ENCODE results near the gene MON2. TPM values are rescaled to one million over a fixed set of nuclear protein-coding genes. Genes with fewer than 3 reads are reported as not detected.

Gene MON2
- total and polyA plus RNA-seq, 2 of the 13 experiments (the other 11 are each of a cell fraction or from before 2014, with no cell fraction given) = 10.5 to 24.8 TPM

DNA sequence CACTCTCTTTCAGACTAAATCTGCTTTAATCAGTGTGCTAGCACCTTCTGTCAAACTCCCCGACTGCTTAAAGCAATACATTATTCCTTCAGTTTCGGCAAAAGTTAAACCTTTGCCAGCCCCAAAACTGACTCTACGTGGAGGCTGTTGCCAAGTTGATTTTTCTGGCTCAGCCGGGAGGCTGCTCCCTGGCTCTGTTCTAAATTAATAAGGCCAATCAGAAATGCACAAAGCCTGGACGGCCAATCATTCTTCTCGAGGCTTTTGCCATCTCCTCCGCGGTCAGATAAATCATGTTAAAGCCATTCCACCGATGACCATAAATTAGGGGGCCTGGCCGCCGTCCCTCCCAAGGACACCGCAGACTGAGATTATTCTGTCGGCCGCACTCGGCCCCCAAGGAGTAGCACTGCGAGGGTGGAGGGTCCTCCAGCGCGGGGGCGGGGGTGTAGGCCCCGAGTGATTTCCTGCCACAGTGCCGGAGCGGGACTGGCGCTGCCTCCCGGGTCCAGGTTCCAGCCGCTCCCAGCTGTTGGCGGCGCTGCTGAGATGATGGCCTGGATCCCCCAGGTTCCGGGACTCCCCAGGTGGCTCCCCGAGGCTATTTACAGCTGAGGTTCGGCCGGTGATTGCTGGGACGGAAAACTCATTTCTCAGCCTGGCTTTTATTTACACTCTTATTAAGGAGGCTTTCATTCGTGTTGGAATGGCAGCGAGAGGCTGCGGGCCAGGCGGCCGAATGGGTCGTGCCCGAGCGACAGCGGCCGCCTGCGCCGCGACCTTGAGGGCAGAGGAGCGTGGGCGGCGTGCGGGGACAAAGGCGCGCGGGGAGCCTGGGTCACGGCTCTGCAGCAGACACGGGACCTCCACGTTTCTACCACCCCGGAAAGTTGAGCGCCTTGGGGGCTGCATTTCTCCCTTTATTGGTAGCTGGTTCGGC is 165.1 kb downstream of the MON2 start (continued):
- TF ChIP-seq ZNF343 (CRISPR knock-in tag; IDR thresholded peaks at IDR 0.05) (no peak), TAF1 (CRISPR knock-in tag; IDR thresholded peaks at IDR 0.05) (0 out of 2 replicates have a peak, but pooled peaks have one; percentile 2), IKZF4 (CRISPR knock-in tag; IDR thresholded peaks at IDR 0.05; ENCODE audit: borderline replicate concordance, low read depth, not compliant biosample characterization) (no peak), ZNF652 (CRISPR knock-in tag; IDR thresholded peaks at IDR 0.05; ENCODE audit: borderline replicate concordance, low read depth) (no peak), MAZ (IDR thresholded peaks at IDR 0.05; ENCODE audit: borderline replicate concordance, low read depth, low read length) (no peak), MAZ (CRISPR knock-in tag; IDR thresholded peaks at IDR 0.05; ENCODE audit: low read depth) (0 out of 2 replicates have a peak, but pooled peaks have one; percentile 10), MBNL3 (CRISPR knock-in tag; conservative IDR thresholded peaks at IDR 0.05) (no peak), THAP11 (CRISPR knock-in tag; IDR thresholded peaks at IDR 0.05) (no peak), CENPT (CRISPR knock-in tag; IDR thresholded peaks at IDR 0.05; ENCODE audit: low read depth) (no peak), ZNF543 (CRISPR knock-in tag; IDR thresholded peaks at IDR 0.05) (no peak), PHB2 (IDR thresholded peaks at IDR 0.05; ENCODE audit: partially characterized antibody) (no peak), GPN1 (CRISPR knock-in tag; IDR thresholded peaks at IDR 0.05; ENCODE audit: borderline replicate concordance) (no peak), GFI1 (CRISPR knock-in tag; IDR thresholded peaks at IDR 0.05; ENCODE audit: borderline replicate concordance) (peak; percentile 50; the same call in 1 of the 2 replicates), SNRNP70 (IDR thresholded peaks at IDR 0.05; ENCODE audit: low read depth, low read length) (no peak), ZNF709 (CRISPR knock-in tag; IDR thresholded peaks at IDR 0.05) (peak; percentile 79; the same call in 1 of the 2 replicates), SMAD1 (CRISPR knock-in tag; IDR thresholded peaks at IDR 0.05; ENCODE audit: borderline replicate concordance, low read depth) (no peak), SRY (CRISPR knock-in tag; IDR thresholded peaks at IDR 0.05) (no peak), FOXA3 (CRISPR knock-in tag; IDR thresholded peaks at IDR 0.05) (no peak)
- TF ChIP-seq, protein P1, sequence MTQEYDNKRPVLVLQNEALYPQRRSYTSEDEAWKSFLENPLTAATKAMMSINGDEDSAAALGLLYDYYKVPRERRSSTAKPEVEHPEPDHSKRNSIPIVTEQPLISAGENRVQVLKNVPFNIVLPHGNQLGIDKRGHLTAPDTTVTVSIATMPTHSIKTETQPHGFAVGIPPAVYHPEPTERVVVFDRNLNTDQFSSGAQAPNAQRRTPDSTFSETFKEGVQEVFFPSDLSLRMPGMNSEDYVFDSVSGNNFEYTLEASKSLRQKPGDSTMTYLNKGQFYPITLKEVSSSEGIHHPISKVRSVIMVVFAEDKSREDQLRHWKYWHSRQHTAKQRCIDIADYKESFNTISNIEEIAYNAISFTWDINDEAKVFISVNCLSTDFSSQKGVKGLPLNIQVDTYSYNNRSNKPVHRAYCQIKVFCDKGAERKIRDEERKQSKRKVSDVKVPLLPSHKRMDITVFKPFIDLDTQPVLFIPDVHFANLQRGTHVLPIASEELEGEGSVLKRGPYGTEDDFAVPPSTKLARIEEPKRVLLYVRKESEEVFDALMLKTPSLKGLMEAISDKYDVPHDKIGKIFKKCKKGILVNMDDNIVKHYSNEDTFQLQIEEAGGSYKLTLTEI (CRISPR knock-in tag; conservative IDR thresholded peaks at IDR 0.05) = no peak
- TF ChIP-seq, protein P2, sequence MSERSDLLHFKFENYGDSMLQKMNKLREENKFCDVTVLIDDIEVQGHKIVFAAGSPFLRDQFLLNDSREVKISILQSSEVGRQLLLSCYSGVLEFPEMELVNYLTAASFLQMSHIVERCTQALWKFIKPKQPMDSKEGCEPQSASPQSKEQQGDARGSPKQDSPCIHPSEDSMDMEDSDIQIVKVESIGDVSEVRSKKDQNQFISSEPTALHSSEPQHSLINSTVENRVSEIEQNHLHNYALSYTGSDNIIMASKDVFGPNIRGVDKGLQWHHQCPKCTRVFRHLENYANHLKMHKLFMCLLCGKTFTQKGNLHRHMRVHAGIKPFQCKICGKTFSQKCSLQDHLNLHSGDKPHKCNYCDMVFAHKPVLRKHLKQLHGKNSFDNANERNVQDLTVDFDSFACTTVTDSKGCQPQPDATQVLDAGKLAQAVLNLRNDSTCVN (CRISPR knock-in tag; IDR thresholded peaks at IDR 0.05; ENCODE audit: borderline replicate concordance) = no peak; the same call in 1 of the 2 replicates
- TF ChIP-seq, protein P3, sequence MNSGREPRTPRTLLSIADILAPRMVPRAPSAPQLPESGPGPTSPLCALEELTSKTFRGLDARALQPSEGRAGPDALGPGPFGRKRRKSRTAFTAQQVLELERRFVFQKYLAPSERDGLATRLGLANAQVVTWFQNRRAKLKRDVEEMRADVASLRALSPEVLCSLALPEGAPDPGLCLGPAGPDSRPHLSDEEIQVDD (CRISPR knock-in tag; IDR thresholded peaks at IDR 0.05; ENCODE audit: borderline replicate concordance) = no peak
- TF ChIP-seq, protein P4, sequence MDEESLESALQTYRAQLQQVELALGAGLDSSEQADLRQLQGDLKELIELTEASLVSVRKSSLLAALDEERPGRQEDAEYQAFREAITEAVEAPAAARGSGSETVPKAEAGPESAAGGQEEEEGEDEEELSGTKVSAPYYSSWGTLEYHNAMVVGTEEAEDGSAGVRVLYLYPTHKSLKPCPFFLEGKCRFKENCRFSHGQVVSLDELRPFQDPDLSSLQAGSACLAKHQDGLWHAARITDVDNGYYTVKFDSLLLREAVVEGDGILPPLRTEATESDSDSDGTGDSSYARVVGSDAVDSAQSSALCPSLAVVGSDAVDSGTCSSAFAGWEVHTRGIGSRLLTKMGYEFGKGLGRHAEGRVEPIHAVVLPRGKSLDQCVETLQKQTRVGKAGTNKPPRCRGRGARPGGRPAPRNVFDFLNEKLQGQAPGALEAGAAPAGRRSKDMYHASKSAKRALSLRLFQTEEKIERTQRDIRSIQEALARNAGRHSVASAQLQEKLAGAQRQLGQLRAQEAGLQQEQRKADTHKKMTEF (CRISPR knock-in tag; IDR thresholded peaks at IDR 0.05) = peak; percentile 42; the same call in 1 of the 2 replicates
- TF ChIP-seq, protein P5, sequence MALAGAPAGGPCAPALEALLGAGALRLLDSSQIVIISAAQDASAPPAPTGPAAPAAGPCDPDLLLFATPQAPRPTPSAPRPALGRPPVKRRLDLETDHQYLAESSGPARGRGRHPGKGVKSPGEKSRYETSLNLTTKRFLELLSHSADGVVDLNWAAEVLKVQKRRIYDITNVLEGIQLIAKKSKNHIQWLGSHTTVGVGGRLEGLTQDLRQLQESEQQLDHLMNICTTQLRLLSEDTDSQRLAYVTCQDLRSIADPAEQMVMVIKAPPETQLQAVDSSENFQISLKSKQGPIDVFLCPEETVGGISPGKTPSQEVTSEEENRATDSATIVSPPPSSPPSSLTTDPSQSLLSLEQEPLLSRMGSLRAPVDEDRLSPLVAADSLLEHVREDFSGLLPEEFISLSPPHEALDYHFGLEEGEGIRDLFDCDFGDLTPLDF (CRISPR knock-in tag; IDR thresholded peaks at IDR 0.05) = no peak
